Stimulated activated CD8-positive, alpha-beta memory T cell treated with anti-CD3 and anti-CD28 coated beads, Interleukin-2, amount 100 ng/mL, for 48 hours (primary cell): ENCODE data around the gene PROSER1.
"Not testable (repeated sequence)": the region's sequence is repeated elsewhere in the genome, so short reads cannot be mapped to it uniquely, and the experiment has no call there.

Source experiments
- DNase-seq, 2 donors: peaks; one replicate each; pipeline ENCODE4 v3.0.0-alpha.2; 2020; ENCODE audit warnings: low read depth in 2 of 2

Gene PROSER1

DNA sequence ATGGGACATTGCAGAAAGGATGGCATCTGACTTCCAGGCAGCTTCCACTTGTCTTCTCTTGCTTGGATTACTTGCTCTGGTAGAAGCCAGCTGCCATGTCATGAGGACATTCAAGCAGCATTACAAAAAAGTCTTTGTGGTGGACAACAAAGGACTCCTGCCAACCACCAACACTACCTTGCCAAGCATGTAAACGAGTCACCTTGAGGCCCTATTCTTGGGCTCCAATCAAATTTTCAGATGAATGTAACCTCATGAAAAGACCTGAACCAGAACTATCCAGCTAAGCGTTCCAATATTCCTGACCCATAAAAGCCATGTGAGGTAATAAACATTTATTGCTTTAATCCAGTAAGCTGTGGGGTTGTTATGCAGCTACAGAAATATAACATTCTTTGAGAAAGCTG, 12.5 kb downstream of the PROSER1 start:
- no peak for DNase-seq

DNA sequence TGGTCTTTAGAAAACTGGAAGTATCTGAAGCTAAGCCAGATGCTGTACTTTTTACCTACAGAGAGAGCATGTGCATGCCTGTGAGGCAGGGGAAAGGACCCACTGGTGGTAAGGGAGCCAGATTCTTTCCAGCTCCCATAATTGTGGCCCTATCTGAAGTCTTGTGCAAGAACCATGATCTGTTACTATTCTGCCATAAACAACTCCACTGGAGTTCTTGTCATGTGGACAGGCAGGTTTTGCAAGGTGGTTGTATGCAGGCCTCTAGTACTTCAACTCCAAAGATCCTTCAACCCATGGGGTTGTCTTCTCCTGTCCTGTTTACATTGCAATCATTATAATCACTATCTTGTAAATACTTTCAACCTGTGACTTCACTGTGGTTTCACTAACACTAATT, 14.1 kb downstream of the PROSER1 start:
- no peak for DNase-seq

DNA sequence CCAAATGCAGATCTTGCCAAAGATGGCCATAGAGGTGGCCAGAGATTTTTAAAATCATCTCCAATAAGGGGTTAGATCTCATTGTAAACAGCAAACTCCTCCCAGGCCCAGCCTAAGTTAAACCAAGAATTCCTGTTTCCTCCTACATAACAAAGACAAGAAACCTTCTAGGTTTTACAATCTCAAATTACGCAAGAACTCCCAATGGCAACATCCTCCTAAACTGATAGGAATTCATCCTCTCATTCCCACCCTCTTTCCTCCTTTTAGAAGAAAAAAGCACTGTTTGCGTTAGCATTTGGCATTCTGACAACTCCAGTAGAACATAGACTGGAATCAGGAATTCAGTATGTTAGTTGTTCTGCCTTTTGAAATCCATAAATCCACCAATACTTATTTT, 14.6 kb downstream of the PROSER1 start:
- DNase-seq, result no peak

DNA sequence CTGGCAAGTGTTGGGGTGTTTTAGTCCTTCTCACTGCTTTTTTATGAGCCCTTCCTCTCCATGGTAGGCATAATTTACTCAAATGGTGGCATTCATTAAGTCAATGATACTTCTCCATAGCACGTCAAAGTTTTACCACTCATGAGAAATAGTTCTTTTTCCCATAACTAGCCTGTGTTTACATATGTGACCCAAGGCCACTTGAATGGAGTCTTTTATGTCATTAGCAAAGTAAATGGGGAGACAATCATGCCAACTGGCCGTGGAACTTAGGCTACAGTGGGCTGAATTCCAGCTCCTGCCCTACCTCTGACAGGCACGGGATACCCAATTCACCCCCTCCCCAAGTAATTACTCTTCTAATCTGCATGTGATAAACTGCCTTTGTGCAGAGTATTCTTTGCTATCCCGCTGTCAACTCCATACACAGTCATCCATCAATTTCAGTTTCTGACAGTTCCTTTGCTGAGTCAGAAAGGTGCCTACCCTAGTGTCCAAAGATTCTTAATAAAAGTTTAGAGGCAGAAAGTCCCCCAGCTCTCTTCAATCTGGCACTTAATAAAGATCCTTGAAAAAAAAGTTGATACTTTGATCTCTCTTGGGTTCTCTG, 16.9 kb downstream of the PROSER1 start:
- DNase-seq, result no peak

DNA sequence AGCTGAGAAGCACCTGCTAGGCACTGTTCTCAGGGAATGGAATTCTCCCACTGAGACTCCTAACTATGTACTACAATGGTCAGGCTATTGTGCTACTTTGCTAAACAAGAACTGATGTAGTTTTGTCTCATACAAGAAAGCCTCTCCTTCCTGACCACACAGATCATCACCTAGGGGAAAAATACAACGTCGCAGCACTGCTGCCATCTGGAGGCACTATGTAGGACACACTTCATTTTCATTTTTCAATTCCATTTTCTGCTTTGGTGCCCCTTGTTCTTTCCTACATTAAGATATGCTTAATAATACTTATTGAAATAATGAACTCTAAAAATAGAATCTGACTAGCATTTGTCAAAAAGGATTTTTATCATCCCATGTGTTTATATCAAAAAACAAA, 21.1 kb downstream of the PROSER1 start:
- no peak for DNase-seq

DNA sequence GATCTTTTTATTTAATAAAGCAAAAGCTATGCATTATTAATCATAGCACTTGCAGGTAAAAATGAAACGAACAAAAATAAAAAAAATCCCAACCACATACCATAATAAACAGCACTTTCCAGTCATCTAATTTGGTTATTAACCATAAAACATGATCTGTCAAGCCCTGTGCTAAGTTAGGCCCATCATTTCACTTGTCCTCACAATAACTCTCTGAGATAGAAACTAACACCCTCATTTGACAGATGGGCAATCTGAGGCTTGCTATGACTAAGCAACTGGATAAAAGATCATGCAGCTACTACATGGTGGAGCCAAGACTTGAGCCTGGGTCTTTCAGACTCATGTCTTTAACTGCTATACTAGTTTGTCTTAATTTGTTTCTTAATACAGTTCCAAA, 21.8 kb downstream of the PROSER1 start:
- DNase-seq, result no peak

DNA sequence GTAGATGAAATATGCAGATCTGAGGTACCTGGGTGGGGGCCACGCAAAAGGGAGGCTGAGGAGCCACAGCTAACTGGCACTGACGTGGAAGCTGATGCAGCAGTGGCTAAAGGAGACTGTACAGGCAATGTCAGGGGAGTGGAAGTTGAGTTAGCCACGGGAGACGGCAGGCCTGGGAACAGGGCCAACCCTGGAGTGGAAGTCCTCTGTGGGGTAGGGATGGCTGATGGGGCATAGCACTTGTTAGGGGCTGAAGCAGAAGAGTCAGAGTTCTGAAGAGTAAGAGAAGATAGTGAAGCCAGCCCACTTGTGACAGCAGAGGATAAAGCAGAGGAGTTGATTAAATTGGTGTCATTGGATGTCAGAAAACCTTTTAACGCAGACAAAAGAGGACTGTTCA, 24.4 kb downstream of the PROSER1 start:
- no peak for DNase-seq

DNA sequence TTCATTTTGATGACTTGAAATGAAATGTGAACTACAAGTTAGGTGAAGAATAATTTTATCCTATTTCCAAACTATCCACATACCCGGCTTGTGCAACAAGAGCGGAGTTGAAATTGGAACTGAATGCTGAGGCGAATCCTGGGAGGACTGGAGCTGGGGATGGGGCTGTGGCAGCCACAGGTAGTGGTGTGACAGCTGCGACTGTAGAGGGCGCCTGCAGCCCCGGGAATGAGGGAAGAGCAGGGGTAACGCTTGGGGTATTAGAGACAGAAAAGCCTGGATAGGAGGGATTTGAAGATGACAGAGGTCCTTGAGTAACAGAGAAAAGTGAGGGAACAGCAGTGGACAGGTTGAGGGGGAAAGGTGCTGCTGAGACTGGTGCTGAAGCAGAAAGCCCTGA, 25.3 kb downstream of the PROSER1 start:
- DNase-seq, result no peak

DNA sequence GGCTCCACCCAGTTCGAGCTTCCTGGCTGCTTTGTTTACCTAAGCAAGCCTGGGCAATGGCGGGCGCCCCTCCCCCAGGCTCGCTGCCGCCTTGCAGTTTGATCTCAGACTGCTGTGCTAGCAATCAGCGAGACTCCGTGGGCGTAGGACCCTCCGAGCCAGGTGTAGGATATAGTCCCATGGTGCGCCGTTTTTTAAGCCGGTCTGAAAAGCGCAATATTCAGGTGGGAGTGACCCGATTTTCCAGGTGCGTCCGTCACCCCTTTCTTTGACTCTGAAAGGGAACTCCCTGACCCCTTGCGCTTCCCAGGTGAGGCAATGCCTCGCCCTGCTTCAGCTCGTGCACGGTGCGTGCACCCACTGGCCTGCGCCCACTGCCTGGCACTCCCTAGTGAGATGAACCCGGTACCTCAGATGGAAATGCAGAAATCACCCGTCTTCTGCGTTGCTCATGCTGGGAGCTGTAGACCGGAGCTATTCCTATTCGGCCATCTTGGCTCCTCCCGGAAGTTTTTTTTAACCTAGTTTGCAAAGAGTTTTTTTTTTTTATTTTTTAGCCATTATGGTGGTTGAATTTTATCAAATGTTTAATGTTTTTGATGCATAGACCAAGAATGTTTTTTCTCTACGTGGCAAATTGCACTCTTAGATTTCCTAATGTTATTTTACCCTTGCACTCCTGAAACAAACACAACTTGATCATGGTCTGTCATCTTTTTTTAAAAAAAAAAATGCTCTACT, 31.3 kb downstream of the PROSER1 start:
- DNase-seq, result not testable (repeated sequence)

DNA sequence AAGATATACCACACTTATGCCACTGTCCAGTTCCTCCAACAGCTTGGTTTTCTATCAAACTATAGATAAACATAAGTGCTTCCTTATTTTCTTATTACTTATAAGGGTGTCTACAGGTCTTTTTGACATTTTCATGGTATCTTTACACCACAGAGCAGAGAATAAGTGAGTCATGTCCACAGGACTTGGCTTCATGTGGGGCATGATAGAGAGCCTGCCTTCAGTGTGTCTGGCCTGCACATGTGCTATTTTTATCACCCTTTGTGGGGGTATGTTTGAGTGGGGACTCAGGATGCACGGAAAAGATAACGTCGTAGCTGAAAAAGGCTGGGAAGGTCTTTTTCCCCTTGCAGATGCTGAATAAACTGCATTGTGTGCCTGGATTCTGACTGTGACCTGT, 39.1 kb downstream of the PROSER1 start:
- no peak for DNase-seq

DNA sequence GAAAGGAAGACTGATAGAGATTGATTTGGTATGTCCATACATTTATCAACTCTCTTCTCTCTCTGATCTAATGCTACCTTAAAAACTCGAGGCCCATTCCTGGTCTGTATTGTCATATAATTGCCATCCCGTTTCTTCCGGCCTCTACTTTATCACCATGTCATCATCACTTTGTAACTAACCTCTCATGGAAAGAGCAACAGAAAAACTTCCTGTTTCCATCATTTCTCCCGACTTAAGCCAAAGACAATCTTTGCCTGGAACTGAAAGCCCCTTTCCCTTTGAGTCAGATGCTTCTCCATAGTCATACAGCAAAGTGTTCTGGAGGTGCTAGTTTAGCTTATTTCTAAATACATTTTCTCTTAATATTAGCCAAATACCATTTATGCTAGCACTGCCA, 44.5 kb downstream of the PROSER1 start:
- no peak for DNase-seq

DNA sequence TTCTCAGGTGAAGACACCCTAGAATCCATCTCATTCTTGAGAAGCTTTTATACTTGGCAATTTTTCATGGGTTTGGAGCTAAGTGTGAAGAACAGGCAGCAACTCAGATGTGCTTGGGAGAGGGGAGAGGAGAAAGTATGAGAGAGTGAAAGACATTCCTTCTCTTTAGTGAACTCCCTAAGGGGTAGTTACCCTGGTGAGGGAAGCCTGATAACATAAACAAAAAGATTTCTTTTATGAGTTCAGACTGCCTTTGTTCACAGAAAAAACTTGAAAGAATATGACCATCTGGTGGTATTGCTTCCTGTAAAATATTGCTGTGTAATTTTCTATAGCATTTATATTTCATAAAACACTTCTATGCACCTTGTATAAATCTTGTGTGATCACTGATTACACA, 47.2 kb downstream of the PROSER1 start, which contains the start of gene STOML3:
STOML3 (minus strand) TSS at position 139 of the 400 bp plus-strand sequence; CDS start at position 29, 110 bp downstream.
- DNase-seq, result no peak

DNA sequence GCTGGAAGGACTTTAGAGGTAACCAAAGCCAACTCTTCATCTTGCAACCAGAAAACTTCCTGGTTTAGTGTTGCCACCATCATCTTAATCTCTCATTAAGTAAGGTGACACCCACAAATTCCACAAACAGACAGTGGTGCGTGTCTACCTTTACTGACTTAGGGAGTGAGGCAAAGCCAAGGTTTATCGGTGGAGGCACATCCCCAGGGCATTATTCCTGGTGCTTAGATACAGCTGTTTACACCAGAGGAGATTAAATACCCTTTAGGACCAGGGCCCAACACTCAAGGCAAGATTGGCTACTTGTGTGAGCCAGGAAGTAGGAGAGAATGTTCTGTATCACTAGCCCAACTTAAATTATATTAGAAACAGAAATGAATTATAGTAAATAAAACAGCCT, 56.8 kb downstream of the PROSER1 start:
- no peak for DNase-seq

DNA sequence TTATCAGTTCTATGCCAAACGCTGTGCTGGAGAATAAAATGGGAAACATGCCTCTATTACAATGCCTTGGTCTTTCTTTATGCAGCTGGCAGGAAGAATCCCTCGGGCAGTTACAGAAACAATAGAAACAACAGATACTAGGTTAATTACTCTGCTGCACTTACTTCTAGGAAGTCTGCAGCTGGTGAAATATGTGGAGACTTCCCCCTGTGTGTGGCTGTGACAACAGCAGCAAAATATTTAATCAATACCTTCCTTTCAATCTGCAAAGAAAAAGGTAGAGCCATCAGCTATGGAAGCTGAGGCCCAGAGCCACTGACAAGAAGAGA, 57.2 kb downstream of the PROSER1 start:
- DNase-seq, result no peak

DNA sequence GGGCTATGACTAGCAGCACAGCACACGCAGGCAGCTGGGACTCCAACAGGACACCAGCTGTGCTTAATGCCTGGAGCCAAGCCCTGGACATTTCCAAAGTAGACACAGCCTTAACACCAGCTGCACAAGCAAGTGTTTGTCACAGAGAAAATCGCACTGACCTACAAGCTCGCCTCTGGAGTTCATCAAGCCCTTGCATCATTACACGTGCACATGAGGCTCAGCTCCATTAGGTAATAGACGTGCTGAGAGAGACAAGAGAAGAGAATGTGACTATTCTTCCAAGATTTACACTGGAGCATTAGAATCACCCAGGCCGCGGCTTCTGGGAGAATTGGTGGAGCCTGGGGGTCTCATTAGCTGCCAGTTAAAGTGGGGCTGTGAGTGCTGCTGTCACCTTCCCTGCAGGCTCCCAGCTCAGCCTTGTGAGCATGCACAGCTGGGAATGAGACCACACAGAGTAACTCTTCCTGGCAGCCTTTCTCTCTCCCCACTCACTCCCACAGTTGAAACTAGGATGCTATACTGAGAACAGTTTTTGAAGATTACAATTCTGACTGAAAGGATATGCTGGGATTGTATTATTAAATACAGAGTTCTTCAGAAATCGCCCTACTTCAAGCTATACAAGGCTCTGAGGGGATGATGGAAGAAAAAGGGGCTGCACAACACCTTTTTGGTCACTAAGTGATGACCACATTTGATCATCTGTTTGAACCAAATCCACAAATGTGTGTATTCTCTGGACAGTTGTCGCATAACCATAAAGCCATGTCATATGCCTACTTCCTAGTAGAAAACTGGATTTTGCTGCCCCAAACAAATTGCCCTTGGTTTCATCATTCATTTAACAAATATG, 57.8 kb downstream of the PROSER1 start:
- DNase-seq, result no peak

DNA sequence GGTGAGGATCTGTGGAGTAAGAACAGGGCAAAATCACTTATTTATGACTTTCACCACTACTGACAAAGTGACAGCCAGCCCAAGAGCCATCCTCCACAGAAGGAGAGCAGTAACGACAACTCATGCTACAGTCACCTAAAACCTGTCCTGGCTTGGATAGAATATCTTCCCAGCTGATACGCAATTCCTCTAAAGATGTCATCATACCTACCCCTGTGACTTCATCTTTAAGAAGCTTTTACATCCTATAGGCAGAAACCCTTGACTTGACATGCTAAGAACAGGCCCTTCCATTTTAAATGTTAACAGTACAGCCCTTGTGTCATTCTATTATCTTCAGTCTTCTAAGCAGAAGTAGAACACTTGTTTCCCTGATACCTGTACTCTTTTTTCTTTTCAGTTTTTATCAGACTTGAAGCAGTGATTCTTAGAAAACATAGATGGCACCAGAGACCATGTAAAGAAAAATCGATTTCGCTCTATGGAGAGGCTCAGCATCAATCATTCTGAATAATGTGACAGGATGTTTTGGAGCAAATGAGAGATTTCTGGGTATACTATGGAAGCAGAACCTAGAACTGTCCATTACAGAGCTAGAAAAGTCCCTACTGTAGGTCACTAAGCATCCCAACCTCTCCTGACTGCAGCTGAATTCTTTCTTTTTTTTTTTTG, 67.4 kb downstream of the PROSER1 start:
- no peak for DNase-seq

DNA sequence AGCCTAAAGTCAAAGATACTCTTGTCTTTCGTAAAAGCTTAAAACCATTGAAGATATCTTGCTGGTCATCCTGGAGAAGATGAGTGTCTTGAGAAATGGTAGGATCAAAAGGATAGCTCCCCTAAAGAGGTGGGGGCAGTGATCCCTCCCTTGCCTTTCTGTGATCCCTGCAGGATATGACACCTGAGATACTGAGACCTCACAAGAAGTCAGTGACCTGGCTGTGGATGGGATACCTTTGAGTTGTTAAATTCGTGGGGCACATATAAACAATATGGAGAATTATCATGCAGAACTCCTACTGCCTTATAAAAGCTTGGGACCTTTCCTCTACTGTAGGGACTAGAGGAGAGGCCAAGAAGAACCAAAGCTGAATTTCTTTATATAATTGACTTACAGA, 68.7 kb downstream of the PROSER1 start:
- DNase-seq, result no peak

DNA sequence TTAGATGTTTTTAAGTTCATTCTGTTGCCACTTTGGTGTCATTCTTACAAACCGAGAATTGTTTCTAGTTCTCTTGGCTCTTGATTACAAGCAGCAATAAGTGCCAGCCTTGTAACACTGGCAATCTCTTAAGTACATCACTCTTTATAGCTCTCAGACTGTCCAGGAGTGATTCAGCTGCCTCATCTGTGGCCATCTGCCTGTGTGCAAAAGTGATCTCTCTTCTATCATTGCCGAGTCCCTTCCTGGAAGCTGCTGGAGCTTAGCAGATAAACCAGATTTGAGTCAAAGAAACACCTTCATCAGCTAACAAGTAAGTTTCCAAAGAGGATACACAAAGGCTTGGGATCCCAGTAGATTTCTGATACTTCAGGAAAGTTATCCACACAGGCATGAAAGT, 70.4 kb downstream of the PROSER1 start:
- DNase-seq, result no peak

DNA sequence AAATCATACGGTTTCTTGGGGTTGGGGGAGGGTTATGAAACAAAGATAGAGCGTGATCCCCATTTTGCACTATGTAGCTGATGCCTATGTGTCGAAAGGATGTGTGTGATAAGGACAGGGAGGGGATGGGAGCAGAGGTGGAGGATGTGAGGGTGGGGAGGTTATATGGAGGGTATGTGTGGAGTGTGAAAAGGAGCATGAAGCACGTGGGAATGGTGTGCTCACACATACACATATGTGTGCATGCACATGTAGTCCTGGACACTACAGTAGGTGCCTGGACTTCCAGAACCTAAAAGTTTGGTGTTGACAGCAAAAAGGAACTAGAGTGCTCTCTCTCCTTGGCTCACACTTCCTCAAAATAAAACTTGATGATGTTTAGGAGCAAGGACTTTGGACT, 72.6 kb downstream of the PROSER1 start:
- no peak for DNase-seq

DNA sequence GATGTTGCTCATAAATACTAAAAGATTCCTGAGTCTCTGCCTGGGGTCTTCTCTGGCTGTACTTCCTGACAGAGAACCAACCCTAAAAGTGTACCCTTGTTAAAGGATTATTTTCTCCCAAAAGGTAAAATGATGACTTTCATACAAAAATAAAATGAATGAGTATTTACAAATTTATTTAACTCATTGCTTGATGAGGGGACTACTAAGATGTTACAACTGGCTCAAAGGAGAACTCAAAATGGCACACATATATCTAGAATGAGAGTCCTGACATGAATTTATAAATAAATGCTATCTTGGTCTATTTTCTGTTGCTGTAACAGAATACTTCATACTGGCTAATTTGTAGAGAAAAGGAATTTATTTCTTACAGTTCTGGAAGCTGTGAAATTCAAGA, 77.7 kb downstream of the PROSER1 start:
- DNase-seq, result no peak
